DMS114 treated with DMSO at 0.1 percent for 48 hours (cell line): Measurements from ENCODE around the gene OR10A3.
"Not testable (repeated sequence)": the region's sequence is repeated elsewhere in the genome, so short reads cannot be mapped to it uniquely, and the experiment has no call there.

Source experiments
- DNase-seq: peaks from one replicate; lab custom pipeline; 2025; ENCODE audit not compliant: unreplicated experiment; lab: John Stamatoyannopoulos, UW

Gene OR10A3, protein sequence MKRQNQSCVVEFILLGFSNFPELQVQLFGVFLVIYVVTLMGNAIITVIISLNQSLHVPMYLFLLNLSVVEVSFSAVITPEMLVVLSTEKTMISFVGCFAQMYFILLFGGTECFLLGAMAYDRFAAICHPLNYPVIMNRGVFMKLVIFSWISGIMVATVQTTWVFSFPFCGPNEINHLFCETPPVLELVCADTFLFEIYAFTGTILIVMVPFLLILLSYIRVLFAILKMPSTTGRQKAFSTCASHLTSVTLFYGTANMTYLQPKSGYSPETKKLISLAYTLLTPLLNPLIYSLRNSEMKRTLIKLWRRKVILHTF

DNA sequence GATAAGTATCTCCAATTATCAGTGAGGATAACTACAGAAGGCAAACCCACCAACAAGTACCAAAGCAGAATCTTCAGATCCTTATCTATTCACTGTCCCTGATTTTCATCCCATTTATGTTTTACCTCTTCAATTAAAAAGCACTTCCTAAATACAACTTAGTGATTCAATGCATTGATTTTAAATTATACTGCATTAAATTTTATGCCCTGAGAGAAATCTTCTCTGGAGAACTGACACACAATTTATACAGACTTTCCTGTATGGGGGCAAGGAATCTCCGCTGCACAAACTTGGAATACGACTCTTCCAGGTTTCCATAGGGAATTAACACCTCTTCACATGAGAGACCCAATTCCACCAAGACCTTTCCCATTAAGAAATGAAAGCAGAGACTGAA is at the start of gene OR10A3:
TSS of gene OR10A3 (minus strand) at position 101 of the 400 bp plus-strand sequence. CDS start 2,188 bp downstream, outside the sequence.
- no peak for DNase-seq

DNA sequence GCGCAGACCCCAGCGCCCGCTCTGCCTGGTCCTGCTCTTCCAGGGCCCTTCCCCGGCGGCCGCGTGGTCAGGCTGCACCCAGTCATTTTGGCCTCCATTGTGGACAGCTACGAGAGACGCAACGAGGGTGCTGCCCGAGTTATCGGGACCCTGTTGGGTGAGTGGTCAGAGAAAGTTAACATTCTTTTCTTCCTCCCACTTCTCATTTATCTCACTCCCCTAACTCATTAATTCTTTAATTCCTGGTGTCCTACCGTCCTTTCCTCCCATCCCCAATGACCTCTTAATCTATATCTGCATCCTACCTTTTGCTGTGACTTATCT is 46.0 kb upstream of the OR10A3 start:
- DNase-seq, result not testable (repeated sequence)

DNA sequence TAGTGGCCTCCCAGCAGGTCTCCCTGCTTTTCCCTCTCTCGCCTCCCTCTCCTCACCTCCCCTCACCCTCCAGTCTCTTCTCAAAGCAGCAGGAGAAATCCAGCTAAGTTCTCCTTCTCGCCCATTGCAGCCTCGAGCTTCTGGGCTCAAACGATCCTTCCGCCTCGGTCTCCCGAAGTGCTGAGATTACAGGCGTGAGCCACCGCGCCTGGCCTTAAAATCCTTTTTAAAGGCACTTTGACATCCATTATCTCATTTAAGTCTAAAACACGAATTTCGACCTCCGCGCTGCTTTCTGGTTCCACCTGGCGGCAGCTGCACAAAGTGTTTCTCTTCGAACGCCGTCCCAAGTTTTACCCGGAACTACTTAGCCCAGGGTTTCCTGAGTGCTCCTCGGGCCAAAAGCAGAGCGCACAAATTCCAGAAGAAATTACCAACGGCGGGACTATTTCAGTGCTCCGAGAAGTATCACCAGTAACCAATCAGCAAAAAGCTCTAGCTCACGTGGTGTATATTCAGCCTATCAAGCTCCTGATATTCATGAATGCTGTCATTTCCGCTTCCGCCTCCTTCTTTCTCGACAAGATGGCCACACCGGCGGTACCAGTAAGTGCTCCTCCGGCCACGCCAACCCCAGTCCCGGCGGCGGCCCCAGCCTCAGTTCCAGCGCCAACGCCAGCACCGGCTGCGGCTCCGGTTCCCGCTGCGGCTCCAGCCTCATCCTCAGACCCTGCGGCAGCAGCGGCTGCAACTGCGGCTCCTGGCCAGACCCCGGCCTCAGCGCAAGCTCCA is 45.5 kb upstream of the OR10A3 start, which contains the start of gene EIF3F:
TSS of gene EIF3F (plus strand) at position 570 of the 792 bp plus-strand sequence. CDS start at position 586, 16 bp downstream.
- DNase-seq, result peak; percentile 95

DNA sequence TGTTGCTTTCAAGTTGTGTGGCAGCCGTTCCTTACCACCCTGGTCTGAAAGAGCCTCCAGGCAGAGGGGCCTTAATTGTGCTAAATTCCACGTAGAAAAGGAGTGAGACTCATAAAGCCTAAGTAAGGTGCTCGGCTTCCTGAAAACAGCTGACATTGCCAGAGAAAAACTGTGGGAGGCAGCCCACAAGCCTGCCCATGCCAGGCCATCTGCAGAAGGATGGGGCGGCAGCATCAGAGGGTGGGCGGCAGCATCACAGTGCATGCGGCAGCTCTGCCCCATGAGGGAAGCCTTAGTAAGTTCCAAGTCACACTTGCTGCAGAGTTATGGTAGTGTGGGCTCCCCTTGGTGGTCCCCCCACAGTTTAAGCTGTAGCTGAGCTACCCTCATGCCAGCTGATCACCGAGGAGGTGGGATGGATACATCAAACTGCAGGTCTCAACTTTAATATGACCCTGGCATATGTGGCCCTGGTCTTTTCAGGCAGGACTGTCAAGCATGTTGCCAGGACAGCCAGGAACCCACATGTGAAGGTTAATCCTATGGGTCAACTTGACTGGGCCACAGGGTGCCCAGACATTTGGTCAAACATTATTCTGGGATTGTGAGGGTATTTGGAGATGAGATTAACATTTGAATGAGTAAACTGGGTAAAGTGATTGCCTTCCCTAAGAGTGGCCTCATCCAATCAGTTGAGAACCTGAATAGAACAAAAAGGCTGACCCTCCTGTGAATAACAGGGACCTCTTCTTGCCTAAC is 42.5 kb upstream of the OR10A3 start:
- no peak for DNase-seq

DNA sequence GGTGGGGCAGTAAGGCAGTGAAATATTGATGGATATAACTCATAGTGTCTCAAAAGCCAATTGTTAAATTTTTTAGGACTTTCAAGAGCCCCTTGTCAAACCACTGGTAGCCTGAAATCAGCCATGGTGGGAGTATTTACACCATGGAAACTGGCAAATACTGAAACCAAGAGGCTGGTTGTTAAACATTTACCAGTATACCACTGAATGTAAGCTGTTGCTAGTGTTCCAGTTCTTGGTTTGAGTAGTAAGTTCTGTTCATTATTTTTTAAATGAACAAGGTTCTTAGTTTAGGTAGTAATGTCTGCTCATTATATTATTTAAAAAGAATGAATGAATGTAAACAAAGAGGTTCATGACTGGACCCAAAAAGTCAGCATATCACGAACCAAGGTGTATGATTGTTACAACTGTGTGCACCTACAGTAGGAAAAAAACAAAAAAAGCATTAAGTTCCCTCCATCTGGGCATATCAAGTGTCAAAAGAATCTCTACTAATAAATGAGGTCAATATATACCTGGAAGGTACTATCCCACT is 41.1 kb upstream of the OR10A3 start:
- no peak for DNase-seq

DNA sequence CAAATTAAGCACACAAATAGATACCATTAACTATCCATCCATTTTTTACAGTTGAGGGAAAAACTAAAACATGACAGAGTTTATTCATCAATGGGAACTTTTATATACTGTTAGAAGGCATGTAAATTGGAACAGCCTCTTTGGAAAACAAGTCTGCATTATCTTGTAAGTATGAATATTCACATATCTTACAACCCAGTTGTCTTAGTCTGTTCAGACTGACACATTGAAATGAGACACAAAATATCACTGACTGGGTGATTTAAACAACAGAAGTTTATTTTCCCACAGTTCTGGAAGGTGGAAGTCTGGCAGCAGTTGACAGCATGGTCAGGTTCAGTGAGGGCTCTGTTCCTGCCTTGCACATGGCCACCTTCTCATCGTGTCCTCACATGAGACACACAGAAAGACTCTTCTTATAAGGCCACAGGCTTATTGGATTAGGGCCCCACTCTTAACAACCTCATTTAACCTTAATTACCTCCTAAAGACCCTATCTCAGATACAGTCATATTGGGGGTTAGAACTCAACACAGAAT is 40.2 kb upstream of the OR10A3 start:
- no peak for DNase-seq

DNA sequence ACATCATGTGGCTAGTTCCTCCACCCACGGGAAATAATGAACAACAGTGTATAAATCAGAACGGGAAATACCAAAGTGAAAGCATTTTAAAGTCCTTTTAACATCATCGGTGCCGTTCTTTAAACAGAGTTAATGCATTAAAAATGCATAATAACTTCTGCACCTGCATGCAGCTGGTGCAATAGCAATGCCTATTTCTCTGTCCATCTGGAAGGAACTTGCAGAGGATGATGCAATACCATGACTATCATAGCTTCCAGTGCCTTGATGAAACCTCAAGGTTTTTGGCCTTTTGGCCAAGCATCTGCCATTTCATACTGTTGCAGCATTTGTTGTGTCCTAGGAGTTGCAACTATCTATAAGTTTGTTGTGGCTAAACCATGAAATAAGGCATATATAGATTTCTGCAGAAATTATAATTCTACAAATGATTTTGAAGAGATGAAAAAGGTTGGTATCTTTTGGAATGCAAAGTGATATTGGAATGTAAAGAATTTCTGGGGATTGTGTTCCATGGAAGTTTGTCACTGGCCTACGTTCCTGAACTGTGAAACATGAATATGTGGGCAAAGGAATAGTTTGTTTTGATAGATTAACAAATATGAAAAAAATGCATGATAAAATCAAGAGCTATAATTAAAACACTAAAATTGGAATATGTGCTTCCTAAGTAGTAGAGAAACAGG is 35.9 kb upstream of the OR10A3 start:
- DNase-seq, result peak; percentile 1

DNA sequence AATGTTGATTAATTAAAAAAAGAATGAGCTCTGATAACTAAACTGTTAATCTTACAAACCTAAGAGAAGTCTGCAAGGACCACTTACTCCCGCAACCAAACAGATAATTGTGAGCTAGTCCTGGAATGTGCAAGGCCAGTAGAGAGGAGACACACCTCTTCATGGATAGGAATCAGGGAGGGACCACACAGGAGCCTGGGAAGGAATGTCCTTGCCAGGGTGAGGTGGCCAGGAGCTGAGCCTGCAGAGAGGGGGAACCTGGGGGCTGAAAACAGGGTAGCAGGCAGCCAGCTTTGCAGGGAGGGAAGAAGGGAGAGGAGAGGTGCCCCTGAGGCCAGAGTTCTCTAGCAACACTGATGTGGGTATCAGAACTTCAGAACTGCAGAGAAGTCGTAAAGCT is 33.2 kb upstream of the OR10A3 start:
- no peak for DNase-seq

DNA sequence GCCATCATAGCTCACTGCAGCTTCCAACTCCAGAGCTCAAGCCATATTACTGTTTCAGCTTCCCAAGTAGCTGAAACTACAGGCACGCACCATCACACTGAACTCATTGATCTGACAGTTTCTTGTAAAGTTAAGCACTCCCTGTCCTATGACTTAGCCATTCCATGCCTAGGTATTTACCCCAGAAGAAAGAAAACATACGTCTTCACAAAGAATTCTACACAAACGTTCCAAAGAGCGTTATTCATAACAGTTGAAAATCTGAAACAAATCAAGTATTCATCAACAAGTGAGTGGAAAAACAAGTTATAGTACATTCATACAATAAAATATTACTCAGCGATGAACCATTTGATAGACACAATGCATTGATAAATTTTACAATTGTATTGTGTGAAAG is 31.5 kb upstream of the OR10A3 start:
- DNase-seq, result no peak

DNA sequence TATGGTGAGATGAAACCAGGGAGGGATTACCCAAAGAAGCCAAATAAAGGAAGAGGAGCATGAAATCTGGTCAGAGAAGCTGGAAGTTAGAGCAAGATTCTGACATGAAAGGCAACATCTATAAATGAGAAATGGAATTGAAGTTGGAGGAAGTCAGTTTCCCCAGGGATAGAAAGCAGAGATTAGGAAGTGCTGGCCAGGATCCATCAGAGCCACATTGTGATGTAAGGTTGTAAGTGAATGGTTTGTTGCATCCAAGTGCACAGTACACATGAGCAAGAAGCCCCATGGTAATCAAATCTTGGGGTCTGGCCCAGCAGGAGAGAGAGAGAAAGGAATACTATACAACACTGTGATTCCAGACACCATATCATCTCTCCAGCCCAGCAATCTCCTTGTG is 30.3 kb upstream of the OR10A3 start:
- DNase-seq, result no peak

DNA sequence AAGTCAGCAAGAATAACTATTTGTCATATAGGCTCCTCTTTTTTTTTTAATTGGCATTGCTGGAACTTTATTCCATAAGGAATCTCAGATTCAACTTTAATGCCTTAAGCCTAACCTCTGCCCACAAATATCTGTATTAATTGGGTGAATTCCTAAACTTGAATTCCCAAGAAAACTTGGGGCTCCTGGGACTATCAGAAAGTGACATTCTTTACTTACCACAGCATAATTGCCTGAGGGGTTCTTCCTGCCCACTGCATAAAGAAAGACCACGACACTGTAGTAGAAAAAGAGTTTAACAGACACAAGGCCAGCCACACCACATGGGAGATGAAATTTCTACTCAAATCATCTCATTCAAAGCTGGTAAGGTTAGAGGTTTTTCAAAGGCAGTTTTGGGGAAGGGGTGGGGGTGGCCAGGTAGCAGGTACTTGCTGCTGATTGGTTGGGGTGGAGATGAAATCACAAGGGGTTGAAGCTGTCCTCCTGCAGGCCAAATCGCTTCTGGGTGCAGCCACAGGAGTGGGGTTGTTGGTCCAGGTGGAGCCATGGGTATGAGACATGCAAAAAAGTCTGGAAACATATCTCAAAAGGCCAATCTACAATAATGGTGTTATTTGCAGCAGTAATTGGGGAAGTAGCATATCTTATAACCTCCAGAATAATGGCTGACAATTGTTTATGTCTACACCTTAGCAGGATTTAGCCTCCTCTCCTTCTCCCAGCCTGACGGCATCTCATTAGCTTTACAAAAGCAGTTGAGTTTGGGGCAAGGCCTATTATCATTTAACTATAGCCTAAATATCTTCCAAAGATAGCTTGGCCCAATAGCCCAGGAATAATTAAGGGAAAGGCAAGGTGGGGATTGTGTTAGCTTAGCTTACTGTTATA is 28.5 kb upstream of the OR10A3 start:
- no peak for DNase-seq

DNA sequence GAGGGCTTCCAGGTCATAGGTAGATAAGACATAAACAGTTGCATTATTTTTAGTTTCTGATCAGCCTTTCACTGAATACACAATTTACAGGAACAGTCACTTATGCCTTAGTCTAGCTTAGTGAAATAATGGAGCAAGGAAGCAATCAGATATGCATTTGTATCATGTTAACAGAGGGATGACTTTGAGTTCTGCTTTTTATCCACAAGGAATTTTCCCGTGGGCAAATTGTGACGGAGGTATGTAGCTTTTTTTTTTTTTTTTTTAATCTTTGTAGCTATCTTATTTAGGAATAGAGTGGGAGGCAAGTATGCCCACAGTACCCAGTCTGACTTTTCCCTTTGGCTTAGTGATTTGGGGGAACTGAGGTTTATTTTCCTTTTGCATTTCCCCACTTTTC is 27.2 kb upstream of the OR10A3 start:
- no peak for DNase-seq

DNA sequence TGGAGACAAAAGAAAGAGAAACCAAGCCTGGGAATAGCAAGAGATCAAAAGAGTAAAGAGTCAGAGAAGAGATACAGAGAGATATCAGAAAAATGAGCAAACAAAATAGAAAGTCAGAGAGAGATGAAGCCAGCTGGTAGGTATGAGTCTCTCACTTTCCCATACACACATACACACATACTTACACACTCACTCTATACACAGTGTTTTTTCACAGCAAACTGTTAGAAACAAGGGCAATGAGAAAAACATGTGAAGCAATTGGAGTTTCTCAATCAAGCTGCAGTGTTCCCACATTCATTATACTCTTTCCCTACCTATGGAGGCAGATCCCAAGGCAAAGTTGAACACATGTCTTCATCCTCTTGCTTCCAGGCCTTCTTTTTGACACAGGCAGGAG is 26.3 kb upstream of the OR10A3 start:
- DNase-seq, result no peak

DNA sequence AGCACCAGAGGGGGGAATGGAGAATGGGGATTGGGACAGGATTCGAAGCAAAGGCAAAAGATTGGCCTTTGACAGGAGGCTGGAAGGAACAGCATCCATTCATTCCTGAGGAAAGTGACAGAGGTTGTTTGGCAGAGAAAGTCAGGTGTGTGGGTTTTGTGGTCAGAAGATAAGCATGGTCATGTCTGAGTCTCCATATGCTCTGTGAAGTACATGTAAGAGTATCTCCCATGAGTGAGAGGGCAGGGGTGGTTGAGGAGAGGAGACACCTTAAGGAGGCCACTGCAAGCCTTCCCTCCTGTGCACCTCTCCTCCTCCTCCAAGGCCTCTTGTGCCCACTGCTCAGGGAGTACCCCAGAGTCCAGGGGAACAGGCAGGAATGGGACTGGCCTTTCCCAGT is 25.6 kb upstream of the OR10A3 start:
- DNase-seq, result no peak

DNA sequence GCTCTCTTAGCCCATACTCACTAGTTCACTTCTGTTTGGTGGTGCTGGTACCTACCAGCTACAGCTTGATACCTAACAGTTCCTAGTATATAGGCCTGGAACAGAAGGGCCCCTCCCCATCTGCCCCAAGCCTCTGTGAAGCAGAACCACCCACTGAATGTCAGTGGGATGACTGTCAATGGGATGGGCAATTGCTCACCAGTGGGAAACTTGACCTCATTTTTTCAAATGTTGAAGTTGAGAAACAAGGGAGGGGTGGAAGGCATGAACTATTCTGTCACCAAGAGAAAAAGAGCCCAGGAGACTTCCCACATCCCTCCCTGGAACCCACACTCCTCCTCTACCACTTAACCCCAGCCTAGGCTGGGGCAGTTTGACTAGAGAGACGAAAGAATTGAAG is 23.9 kb upstream of the OR10A3 start, which contains the start of gene NLRP10:
TSS of gene NLRP10 (minus strand) at position 62 of the 400 bp plus-strand sequence. CDS start 1,952 bp downstream, outside the sequence.
- no peak for DNase-seq

DNA sequence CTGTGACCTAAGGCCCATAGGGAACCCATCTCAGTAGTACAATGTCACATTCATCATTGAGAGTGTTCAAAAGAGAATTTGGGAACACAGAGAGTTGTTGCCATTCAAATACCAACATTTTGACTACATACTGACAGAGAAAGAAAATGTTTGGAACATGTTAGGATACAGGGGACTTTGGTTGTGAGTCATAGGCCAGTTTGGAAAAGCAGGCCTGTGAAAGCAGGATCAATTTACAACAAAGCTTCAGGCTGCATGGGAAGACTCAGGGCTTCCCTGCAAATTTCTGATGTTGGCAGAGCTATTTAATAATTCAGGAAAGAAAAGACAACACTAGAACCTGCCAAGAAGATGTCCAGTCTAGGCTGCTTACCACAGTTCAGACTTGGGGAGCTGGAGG is 23.4 kb upstream of the OR10A3 start:
- no peak for DNase-seq

DNA sequence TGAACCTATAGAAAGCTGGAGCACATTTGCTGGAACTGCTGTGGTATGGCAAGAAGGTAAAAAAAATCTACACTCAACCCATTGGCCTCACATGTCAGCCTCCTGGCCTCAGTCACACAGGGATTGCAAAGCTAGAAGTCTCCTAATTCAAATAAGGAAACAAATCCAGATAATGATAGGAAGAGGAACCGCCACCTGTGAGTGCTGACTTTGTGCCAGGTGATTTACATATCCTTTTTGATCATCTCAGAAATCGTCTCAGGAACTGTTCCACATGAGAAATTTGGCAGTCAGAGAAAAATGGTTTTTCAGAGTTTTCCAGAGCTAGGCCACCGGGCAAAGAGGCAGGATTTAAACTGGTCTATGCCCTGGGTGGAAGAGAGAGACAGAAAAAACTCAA is 22.8 kb upstream of the OR10A3 start:
- no peak for DNase-seq

DNA sequence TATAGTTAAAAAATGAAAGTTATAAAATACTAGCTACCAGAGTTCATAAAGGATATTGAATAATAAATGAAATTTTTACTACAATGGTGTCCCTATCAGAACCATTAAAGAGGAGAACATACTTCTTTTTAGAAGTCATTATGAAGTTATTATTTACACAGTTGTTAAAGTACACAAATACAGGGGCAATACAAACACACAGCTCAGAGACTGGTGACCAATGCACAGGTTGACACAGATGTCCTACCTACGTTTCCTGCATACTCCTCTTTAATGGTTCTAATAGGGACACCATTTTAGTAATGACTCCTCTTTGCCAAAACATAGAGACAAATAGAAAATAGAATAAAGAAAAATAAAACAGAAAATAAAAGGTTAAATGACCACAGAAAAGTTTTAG is 13.7 kb upstream of the OR10A3 start:
- no peak for DNase-seq

DNA sequence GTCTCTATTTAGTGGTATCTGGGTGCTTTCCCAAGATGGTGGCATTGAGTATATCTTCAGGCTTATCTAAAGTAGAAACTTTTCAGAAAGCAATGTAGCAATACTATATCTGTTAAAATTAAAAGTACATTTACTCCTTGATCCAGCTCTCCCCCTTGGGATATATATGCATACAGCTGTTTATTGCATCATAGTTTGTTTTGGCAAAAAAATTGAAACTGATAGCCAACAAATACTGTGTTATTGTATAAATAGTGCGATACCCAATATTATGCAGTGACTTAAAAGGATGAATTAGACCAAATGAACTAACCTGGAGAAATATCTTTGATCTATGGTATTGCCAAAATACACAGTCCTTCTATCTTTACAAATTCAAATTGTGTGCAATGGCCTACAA is 8.4 kb upstream of the OR10A3 start:
- DNase-seq, result no peak

DNA sequence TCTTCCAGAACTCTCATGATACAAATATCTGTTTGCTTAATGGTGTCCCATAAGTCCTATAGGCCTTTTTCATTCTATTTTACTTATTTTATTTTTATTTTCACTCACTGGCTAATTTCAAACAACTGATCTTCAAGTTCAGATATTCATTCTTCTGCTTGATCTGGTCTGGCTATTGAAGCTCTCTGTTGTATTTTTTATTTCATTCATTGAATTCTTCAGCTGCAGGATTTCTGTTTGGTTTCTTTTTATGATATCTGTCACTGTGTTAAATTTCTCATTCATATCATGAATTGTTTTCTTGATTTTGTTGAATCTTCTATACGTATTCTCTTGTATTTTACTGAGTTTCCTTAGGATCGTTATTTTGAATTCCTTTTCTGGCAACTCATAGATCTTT is 2.6 kb upstream of the OR10A3 start:
- DNase-seq, result no peak
